NCI-H2081 (cell line): Measurements from ENCODE around the gene TAS2R38.
"Not testable (repeated sequence)": the region's sequence is repeated elsewhere in the genome, so short reads cannot be mapped to it uniquely, and the experiment has no call there.

ENCODE experiments used
- DNase-seq, 2 experiments: peaks; one replicate each; lab custom pipeline; 2025; lab: John Stamatoyannopoulos, UW

The TAS2R38 gene

DNA sequence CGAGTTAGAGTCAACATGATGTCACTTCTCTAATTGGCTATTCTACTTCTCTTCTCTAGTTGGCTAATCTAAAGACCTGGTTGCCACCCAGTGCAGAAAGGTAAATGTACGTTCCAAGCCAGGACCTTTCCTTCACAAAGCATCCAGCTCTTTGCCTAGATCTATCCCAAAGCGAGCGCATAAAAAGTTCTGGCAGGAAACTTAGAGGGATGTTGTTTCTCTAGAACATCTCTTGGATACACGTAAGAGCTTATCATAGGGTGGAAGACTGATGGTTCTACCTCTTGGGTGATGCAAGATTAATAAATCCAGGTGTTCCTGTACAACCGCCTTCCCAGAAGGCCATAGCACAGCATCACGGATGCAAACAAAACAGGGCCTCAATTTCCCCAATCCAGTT, at the start of gene TAS2R38:
Gene TAS2R38, minus strand, starts transcription at position 101 of the 400 bp plus-strand sequence. Its CDS starts 84 bp downstream, at position 17.
- DNase-seq = no peak

DNA sequence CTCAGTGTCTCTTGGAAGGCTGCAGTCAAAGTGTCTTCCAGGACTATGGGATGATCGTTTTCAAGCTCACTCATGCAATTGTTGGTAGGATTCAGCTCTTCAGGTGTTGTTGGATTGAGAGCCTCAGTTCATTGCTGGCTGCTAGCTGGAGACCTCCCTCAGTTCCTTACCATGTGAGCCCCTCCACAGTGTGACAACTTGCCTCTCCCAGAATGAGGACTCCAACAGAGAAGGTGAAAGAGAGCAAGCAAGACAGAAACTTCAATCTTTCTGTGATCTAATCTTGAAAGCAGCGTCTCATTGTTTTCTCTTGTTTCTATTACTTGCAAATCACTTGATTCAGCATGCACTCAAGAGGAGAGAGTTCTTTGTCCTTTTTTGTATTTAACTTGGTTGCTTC, 44.6 kb upstream of the TAS2R38 start:
- no peak for DNase-seq

DNA sequence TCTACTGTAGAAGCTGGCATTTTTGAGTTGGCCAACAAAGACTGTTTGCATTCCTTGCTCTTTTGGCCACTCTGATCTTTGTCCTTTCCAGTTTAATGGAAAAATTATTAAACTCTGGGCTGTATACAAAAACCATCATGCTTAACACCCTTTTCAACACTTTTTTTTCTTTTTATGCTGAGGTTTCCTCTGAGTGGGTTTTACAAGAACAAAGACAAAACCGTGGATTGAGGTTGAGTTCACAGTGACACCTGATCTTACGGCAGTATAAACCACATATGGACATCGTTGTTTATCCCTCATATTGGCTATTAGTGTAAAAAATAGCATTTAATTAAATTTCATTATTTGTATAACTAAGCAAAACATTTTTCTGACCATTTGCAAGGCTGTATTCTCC, 43.9 kb upstream of the TAS2R38 start:
- no peak for DNase-seq

DNA sequence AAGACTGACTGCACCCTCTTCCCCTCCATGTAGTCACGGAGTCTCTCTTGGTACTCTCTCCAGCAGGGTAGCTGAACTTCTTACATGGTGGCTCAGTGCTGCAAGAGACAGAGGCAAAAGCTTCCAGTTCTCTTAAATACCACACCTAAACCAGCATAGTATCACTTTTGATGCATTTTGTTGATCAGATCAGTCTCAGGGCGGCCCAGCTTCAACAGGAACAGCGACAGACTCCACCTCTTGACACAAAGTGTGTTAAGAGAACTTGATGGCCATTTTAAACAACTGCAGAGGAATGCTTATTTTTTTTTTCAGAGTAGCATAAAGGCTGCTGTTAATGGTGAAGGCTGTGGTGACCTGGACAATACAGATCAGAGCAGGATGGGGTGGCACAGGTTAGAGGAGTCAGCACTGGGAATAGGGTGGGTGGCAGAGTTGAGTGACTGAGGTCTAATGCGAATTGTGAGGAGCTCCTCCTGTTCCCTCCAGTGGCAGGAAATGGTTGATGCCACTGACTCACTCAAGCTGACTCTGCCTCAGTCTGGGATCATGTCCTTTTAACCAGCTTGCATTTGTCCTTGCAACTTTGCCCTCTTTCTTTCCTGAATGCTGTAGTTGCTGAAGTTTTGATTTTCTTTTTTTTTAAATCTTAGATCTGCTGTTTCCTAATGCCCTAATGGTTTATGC, 39.4 kb upstream of the TAS2R38 start:
- DNase-seq = no peak

DNA sequence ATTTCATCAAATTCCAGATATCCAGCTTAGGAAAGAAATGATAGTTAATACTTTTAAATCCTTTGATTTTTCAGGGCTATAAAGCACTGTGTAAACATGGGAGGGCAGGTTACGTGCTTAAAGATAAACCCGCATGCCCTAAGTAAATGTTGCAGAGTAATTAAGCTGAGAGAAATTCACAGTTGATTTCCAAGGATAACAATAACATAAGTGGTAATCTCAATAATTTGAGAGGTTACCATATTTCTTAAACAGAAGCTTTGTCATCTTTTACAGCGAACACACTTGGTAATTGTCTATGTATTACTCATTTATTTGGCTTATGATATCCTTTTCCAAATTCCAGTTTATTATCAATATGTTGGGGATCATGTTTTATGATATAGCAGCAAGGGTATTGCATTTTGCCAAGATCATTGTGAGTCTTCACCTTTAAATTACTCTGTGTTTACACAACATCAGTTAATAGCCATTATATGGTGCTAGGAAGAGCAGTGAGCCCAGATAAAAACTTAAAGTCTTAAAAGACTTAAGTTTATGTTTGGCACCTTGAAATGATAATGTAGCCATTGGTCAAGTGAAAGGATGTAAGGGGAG, 37.5 kb upstream of the TAS2R38 start:
- DNase-seq = no peak

DNA sequence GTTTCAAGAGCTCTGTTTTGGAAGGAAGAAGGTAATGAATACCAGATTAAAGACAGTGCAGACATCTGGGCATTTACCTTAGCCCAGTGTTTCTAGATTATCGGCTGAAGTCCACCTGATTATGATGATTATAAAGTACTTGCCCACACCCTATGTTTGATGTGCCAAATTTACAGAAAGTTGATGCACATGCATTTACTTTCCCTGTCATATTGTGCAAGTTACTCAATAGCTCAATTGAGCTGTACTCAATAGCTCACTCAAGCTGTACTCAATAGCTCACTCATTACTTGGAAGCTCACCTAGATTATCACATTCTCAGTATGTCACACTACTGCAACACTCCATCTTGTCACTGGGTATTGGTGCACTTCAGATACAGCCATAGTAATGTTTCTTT, 35.6 kb upstream of the TAS2R38 start:
- DNase-seq = no peak

DNA sequence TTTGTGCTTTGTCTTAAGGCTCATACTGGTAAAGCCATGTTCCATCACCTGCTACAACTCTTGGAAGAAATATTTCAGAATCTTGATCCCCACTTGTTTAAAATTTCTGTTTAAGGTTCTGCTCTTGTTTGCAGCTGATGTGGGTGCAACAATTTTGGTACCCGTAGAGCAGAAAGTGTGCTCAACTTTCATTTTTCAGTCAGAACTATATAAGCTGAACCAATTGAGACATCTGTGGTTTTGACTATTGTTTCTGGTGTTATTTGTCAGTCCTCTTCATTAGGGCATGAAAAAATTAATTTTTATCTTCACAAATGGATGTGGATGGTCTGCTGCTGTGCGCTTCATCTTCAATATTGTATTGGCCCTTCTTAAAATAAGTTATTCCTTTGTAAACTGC, 33.0 kb upstream of the TAS2R38 start:
- DNase-seq = no peak

DNA sequence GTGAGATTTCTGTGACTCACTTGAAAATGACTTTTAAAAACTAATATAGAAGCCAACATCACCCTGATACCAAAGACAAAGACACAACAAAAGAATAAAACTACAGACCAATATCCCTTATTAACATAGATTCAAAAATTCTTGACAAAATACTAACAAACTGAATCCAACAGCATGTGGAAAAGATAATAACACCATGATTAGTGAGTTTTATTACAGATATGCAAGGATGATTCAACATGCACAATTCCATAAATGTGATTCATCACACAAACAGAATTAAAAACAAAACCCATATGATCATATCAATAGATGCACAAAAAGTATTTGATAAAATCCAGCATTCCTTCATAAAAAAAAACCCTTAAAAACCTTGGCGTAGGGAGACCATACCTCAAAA, 28.6 kb upstream of the TAS2R38 start:
- DNase-seq = no peak

DNA sequence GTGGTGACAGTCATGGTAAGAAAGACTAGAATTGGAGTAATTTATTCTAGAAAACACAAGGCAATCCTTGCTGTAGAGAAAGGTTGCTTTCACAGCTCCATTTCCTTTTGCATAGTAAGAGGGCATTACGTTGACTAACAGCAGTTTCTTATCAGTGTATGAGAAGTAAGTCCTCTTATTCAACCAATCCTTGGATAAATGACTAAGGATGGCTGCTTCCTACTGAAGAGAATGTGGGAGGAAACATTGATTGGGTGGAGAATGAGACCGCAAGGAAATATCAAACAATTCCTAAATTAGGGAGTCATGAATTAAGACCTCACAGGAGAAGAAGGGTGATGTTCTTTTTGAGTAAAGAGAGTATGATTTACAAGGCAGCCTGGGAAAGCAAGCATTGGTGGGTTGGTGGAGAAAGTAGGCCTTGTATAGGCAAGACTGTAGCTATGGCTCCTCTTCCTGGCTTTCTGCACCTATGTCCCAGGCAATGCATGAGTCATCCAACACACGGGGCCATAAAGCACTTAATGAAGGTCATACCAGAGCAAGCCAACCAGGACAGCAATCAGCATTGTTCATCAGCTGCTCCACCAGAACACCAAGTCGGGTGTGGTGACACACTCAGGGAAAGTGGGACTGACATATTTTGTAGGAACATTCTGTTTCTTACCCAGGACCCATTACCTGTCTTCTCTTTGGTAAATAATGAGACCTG, 27.7 kb upstream of the TAS2R38 start:
- no peak for DNase-seq

DNA sequence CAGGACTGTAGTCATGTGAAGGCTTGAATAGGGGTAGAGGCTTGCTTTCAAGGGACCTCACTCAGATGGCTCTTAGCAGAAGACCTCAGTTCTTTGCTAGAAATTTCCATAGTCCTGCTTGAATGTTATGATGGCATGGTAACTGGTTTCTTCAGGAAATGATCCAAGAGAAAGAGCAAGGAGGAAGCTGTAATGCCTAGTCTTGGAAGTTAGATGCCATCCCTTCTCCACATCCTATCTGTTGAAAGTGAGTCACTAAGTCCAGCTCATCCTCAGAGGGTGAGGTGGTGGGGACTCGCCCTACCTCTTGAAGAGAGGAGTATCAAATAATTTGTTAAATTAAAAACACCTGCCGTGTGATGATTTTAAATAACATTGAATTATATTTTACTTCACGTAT, 26.7 kb upstream of the TAS2R38 start:
- DNase-seq = no peak

DNA sequence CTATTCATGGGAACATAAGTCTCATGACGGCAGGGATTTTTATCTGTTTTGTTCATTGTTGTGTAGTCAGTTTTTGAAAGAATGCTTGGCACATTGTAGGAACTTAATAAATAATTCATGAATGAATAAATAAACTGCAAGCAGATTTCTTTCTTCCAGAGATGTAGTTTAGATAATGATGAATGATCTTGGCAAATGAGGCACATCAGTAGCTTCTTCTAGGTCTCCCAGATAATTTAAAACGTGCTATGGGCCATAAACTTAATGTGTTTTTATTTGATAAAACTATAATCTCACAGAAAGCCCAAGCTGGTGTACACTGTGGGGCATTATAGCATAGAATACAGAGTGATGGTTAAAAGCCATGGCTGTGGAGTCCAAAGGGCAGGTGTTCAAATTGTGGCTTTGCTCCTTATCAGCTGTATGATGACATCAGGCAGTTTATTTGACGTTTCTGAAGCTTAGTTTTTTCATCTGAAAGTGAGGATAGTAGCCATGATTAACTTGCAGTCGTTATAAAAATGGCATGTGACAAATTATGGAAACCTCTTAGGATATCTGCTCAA, 25.6 kb upstream of the TAS2R38 start:
- peak; percentile 55 to 89 for DNase-seq

DNA sequence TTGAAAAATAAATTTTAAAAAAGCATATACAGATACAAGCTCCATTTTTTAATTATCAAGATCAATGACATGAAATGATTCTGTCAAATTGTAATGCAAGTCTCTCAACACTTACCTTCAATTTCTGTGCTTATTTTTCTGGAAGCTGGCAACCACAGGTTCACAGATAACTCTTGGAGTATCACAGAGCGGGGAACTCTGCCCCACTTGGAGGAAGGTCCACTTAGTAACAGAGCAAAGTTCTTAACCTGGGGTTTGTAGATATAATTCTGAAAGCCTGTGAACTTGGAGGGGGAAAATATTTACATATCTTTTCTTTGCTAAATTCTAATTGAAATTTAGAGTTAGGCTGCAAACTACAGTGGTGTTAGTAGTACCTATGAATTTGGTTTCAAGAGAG, 19.8 kb upstream of the TAS2R38 start:
- no peak for DNase-seq

DNA sequence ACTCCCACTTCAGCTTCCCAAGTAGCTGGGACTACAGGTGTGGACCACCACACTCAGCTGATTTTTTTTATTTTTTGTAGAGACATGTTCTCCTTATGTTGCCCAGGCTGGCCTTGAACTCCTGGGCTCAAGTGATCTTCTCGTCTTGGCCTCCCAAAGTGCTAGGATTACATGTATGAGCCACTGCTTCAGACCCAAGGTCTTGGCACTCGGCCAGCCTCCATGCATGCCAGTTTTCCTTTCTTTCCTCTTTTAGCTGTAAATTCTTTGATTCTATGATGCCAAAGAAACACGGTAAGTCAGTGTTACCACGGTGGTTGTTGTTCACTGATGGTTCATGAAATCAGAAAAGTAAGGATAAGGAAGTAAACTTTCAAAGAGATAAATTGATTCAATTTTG, 19.1 kb upstream of the TAS2R38 start:
- DNase-seq = no peak

DNA sequence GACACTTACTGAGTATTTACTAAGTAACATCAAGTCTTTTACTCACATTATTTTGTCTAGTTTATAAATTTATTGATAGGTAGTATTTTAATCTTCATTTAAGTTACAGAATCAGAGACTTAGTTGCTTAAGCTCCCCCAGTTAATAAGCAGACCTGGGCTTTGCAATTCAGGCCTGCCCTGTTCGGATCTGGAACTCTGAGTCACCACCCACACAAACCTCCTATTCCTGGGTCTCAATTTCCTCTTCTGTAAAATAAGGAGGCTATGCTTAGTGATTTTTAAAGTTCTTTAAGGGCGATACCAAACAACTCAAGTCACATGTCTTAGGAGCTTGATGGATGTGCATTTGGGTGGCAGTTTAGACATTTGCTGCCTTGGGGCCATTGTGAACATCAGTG, 18.6 kb upstream of the TAS2R38 start:
- DNase-seq = no peak

DNA sequence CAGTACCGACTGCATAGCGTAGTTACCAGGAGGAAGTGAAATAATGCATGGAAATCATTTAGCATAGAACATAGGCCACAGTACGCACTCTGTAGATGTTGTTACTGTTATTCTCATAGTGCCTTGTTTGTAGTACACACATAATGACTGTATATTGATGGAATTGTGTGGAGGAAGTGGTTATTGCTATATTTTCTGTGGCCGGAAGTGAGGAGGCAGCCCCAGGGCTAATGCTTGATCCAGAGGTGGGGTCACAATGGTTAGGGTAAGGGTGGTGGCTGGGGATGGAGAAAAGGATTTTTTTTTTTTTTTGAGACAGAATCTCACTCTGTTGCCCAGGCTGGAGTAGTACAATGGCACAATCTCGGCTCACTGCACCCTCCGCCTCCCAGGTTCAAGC, 17.6 kb upstream of the TAS2R38 start:
- DNase-seq = no peak

DNA sequence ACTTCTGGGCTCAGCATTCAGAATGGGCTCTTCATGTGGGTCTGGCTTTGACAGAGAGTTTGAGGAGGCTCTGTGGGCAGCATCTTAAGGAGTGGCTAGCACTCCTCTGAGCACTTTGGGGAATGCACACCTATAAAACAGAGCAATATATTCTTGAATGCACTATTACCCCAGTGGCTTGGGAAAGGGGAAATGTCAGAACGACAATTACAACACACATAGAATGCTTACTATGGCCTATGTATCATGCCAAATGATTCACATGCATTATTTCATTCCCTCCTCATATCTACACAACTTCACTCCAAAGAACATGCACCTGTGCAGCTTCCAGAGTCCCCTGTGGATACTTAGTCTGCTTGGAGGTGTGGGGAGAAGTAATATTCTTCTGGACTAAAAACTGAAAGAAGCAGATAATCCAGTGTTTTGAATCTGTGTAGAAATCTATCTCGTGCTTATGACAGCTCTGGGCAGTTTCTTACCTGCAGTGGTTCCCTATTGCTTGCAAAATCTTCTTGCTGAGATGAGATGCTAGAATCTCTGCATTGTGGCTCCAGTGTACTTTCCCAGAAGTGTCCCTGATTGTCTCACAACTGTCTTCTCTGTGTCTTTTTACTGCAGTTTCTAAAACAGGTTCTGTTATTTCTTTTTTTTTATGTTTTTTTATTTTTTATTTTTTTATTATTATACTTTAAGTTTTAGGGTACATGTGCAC, 16.6 kb upstream of the TAS2R38 start:
- DNase-seq = no peak

DNA sequence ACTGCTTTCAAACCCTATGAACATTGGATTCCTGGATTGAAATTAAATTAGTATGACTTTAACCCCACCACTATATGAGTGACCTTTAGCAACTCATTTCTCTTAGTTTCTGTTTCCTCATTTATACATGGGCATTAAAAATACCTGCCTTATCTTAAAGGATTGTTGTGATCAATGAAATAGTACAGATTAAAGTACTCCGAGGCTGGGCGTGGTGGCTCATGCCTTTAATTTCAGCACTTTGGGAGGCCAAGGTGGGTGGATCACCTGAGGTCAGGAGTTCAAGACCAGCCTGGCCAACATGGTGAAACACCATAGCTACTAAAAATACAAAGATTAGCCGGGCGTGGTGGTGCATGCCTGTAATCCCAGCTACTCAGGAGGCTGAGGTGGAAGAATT, 14.2 kb upstream of the TAS2R38 start:
- not testable (repeated sequence) for DNase-seq

DNA sequence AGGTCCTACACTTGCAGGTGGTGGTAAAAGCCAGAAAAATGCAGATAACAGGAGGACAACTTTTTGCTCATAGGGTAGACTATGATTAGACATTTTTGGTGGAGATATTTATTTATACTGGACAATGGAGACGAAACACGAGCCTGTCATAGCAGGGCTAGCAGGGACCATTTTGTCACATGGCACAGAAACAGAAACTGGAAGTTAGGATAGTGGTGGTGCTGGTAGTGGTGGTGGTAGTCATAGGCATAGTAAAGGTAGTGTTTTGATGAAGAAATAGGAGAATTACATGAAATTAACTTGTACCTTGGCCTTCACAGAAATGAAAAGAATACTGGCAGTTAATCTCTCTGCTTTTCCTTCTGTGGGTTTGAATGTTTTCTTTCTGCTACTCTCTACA, 13.3 kb upstream of the TAS2R38 start:
- DNase-seq = no peak

DNA sequence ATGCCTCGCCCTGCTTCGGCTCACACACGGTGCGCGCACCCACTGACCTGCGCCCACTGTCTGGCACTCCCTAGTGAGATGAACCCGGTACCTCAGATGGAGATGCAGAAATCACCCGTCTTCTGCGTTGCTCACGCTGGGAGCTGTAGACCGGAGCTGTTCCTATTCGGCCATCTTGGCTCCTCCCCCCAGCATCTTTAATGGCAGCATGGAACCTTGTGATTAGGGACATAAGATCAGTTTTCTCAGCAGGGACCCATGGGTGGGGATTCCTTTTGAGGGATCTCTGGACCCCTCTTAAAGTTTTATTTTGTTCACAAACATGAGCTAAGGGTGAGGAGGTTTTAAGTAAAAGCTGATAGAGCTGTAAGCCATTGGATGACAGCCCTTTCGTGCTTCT, 12.4 kb upstream of the TAS2R38 start:
- DNase-seq = not testable (repeated sequence)

DNA sequence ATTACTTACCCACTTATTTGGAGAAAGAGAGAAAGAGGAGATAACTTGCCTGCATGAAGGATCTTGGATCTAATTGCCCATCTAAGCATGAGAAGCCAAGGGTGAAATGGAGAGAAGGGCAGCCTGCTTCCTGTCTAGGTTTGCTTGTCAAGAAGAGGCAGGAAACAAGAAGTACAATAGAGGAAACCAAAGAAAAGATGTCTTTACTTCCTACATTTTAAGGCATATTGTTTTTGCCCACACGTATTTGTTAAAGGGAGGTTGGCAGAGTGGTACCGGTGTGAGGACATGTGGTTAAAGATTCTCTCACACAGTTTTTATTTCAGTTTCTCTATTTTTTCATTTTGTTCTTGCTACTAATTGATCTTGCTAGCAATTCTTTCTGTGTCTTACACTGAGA, 6.0 kb upstream of the TAS2R38 start:
- no peak for DNase-seq

DNA sequence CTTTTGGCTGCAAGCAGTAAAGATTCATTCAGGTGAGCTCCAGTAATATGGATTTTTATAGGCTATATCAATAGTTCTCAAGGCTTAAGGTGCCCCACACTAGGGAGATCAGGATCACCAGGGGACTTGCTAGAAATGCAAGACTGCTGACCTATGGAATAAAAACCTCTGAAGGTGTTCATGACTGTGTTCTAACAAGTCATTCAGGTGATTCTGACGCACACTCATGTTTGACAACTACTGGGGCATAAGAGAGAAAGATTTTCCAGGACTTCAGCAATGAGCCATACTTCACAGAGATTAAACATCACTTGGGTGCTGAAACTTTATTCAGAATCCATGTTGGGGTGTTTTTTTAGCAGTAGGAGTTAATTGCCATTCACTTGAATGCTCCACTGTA, 4.8 kb upstream of the TAS2R38 start:
- no peak for DNase-seq

DNA sequence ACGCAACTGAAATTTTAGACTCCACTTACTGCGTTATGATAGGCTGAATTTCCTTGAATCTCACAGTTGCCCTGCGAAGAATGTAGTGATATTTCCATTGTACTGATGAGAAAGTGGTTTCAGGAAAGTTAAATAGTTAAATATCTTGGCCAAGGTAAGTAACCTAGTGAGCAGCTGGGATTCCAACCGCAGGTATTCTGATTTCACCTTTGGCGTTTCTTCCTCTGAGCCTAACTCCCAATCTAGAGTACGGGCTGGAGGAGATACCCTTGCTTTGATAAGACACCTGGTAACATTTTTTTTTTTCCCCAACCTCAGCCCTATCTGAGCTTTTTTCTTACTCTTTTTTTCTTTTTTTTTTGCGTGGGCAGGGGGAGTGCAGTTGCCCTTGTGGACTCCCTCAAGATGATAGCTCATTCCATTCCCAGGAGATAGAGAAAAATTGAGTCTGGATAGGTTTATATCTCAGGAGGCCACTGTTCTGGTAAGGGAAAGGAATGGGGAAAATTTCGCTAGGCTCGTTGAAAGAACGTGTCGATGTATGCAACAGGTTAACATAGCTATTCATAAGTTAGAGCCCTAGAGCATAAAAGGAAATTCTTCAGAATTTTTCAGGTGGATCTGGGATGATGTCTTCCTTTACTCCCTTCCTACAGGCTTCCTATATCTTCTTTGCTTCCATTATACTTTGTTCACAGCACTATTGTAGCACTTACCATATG, 3.1 kb upstream of the TAS2R38 start:
- DNase-seq = no peak
